Activated gamma-delta T cell (primary cell): Measurements from ENCODE around the gene ITSN1.

Experiments used
- DNase-seq: peaks from one replicate; lab custom pipeline; 2025; lab: John Stamatoyannopoulos, UW

ITSN1 gene

DNA sequence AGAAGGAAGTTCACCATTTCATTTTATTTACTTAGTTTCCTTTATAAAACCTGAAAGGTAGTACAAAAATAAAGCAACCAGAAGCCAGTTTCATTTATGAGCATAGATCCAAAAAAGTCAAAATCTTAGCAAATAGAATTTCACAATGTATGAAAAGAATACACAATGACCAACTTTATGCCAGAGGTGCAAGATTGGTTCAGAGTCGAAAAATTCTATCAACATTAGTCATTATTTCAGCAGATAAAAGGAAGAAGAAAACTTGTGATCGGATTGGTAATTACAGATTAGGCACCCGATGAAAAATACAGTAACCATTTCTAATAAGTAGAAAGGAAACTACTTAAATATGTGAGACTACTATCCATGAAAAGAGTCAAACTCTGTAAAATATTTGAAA lies 89.1 kb downstream of the ITSN1 start:
- no peak for DNase-seq

DNA sequence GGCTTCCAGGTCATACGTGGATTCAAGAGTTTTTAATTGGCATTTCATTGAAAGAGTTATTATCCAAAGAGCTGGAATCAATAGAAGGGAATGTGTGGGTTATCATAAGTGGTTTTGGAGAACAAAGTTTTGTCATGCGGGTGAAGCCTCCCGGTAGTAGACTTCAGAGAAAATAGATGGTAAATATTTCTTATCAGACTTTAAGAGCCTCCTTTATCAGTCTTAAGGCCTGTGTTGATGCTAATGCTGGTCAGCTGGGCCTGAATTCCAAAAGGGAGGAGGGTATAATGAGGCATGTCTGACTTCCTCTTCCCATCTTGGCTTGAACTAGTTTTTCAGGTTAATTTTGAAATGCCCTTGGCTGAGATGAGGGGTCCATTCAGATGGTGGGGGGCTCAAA lies 89.7 kb downstream of the ITSN1 start:
- DNase-seq: no peak

DNA sequence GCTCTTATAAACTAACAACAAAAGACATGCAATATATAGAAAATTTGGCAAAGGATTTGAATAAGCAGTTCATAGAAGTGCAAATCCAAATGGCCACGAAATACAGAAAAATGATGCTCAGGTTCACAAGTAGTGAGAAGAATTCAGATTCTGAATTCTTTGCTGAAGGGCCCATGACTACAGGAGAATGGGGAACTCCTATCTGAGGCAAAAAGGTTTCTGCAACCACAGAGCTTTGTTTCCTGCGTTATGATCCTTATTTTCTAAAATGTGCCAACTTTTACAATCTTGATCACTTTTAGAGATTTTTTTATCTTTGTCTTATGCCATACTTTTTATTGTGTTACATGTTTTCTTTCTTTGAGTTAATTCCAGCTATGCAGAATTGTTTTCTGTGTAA lies 91.3 kb downstream of the ITSN1 start:
- no peak for DNase-seq

DNA sequence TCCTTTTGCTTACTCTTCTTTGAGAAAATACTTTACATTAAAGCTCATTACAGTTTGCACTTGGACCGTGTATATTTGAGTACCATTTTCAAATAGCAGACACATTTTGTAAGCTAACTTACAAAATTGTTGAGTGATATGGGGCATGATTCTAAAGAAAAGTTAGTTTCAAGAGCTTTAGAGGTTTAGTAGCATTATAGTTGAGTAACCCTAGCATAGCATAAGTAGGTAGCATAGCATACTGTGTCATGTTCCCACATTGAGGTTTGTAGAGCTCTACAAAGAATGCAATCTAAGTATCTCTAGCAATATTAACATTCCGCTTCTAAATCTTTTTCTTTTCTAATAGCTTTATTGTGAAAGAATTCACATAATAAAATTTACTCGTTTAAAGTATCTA lies 92.0 kb downstream of the ITSN1 start:
- no peak for DNase-seq

DNA sequence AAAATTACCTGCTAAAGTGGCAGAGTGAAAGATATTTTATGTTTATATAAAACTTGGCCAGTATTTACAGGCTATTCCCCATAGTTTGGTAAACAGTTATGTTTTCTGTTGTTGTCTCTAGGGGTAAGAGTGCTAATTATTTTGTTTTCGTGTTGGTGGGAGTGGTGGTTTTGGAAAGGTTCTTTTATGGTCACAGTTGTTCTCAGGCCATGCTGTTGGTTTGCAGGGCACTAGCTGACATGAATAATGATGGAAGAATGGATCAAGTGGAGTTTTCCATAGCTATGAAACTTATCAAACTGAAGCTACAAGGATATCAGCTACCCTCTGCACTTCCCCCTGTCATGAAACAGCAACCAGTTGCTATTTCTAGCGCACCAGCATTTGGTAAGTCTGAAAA lies 92.5 kb downstream of the ITSN1 start:
- no peak for DNase-seq

DNA sequence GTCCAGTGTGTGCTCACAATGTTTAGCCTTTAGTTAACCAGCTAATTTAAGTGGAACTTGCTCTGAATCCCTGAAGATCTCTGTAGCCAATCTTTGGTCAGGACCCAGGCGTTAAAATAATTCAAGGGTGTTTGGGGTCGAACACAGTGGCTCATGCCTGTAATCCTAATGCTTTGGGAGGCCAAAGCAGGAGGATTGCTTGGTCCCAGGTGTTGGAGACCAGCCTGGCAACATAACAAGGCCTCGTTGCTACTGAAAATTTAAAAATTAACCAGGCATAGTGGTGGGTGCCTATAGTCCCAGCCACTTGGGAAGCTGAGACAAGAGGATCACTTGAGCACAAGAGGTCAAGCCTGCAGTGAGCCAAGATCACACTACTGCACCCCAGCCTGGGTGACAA lies 94.3 kb downstream of the ITSN1 start:
- no peak for DNase-seq

DNA sequence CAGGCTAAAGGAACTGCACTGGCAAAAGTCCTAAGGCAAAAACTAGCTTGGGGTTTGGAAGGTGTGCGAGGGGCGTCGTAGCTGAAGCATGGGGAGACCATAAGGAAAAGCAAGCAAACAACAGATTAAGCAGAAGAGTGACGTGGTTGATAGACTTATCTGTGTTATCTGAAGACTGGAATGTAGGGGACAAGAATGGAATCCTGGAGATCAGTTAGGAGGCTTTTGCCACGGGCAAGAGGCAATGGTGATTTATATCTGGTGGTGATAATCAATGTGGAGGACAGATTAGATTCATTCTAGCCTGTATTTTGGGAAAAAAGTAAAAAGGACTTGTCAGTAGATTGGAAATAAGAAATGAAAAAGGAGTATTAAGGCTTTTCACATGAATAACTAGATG lies 97.4 kb downstream of the ITSN1 start:
- no peak for DNase-seq

DNA sequence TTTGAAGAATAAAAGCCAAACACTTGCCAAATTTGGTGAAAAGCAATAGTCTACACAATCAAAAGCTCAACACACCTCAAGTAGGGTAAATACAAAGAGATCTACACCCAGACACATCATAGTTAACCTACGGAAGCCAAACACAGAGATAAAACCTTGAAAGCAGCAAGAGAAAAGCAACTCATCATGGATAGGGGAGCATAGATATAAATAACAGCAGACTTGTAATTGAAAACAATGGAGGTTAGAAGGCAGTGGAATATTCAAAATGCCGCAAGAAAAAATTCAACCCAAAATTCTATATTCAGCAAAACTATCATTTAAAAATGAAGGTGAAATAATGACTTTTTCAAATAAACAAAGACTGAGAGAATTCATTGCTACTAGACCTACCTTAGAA lies 105.1 kb downstream of the ITSN1 start:
- DNase-seq: no peak

DNA sequence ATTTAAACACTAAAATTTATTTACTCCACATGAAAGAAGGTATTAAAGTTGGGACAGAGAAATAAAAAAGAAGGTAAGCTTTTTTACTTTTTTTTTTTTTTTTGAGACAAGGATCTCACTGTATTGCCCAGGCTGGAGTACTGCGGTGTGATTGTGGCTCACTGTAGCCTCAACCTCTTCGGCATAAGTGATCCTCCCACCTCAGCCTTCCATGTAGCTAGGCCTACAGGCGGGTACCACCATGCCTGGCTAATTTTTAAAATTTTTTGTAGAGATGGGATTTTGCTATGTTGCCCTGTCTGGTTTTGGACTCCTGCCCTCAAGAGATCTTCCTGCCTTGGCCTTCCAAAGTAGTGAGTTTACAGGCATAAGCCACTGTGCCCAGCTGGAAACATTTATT lies 106.6 kb downstream of the ITSN1 start:
- no peak for DNase-seq

DNA sequence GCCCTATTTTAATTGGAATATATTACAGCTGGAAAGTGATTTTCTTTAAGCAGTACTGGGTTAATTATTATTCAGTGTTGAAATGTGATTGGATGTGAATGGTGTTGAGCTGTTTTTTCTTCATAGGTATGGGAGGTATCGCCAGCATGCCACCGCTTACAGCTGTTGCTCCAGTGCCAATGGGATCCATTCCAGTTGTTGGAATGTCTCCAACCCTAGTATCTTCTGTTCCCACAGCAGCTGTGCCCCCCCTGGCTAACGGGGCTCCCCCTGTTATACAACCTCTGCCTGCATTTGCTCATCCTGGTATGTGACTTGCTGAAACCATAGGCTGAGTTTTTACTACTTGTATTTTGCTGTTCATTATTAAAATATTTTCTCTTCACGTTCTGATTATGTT lies 107.7 kb downstream of the ITSN1 start:
- DNase-seq: no peak

DNA sequence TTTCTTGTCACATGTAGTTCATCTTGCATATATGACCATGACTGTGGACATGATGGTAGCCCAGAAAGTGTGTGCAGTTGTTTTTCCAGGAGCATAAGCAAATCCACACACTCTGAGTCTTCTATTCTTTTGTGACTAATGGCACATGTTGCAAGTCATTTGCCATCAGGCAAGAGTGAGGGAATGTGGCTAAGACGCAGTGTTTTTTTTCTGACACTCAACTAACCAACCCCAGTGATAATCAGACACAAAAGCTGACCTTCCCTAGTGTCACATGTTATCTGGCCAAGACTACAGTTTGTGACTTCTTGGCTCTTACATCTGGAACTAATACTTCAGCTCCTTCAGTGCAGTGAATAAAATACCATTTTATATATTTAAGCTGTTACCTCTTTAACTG lies 108.8 kb downstream of the ITSN1 start:
- DNase-seq: no peak

DNA sequence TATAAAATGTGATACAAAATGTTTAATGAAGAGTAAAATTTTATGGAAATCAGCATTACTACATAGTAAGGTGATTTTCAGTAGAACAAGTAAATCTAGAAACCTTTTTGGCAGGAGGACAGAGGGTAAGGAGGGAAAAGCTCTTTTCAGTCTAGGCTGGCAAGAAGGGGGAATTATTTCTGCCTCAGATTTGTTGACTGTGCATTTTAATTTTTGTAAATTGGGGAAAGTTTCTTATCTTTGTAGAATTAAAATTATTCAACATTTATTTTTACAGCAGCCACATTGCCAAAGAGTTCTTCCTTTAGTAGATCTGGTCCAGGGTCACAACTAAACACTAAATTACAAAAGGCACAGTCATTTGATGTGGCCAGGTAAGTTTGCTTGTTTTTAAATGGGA lies 109.2 kb downstream of the ITSN1 start:
- DNase-seq: no peak

DNA sequence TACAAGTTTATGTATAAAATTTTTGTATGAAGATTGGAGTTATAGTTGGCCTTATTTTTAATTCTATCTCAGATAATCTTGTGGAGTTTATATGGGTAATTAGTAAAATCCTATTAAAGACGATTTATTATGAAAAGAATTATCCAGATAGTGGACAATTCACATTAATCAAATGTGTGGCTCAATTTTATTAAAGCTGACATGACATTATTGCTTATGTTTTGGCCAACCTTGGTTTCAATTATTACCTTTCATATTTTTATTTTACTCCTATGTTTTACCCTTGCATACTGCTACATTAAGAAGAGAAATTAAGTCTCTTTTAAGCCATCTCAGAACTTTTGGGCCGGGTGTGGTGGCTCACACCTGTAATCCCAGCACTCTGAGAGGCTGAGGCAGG lies 110.0 kb downstream of the ITSN1 start:
- no peak for DNase-seq

DNA sequence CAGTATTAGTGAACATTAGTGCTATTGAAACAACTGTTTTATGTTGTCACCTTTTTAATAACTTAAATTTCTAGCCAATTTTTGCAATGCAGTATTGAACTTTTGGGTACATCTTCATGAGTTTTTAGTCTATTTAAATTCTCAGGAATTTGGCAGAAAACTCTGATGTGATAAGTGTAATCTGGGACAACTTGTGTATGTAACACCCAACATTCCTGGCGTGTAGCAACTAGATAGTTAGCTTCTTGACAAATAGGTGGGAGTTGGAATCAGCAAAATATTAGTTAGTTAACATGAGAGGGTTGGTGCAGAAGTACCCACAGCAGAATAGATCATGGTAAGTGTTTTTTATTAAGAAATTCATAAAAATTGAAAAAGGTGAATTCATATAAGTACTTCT lies 111.6 kb downstream of the ITSN1 start:
- no peak for DNase-seq

DNA sequence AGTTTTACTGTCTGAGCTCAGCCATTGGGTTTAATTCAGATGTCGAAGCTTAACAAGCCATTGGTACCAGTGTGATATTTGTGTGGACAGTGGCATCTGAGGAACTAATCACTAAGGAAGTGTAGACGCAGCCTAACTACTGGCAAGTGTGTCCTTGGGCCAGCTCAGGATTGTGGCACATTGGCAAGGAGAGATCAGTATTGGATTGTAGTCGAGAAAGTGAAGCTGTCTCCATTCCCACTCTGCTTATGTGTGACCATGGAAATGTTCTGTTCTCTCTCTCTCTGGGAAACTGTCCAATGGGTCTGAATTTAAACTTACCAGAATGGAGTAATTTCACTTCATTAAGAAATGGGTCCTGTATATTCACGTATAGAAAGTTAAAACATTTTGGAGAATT lies 112.2 kb downstream of the ITSN1 start:
- no peak for DNase-seq

DNA sequence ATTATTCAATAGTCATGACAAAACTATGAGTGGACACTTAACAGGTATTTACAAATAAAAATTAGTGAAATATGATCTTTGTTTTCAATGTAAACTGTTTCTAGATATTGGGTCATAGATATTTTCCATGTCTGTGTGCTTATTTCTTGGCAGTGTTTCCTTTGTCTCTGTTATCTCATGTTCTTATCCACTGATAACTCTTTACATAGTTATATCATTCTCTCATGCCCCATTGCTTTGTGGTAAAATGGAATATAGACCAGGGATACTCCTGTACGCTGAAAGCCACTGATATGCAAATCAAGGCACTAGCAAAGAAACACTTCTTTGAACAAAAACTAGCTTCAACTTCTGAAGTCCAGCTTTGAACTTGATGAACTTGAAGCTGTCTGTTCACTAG lies 113.1 kb downstream of the ITSN1 start:
- DNase-seq: no peak

DNA sequence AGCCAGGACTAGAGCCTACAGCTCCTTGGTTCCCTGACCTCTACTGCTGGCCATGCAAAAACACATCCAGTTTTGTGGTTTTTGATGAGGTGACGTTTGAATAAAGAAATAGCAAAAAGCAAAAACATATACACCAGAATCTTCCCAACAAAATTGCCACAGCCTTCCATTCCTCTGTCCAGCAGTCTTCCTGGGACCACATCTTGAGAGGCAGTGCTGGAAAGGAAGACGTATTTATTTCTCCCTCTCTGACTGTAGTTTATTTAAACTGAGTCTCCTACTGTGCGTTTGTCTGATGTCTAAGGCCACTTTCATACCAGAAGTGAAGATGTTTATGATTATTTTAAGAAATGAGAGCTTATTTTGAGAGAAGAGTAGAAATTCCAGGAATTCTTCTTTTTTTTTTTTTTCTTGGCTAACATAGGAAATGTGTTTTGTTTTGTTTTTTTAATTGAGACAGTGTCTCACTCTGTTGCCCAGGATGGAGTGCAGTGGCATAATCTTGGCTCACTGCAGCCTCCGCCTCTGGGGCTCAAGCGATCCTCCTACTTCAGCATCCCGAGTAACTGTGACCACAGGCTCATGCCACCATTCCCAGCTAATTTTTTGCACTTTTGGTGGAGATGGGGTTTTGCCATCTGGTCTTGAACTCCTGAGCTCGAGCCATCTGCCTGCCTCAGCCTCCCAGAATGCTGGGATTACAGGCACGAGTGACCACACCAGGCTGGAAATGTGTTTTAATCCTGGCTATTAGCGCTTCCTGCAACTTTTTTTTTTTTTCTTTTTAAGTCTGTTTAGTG lies 118.5 kb downstream of the ITSN1 start:
- no peak for DNase-seq

DNA sequence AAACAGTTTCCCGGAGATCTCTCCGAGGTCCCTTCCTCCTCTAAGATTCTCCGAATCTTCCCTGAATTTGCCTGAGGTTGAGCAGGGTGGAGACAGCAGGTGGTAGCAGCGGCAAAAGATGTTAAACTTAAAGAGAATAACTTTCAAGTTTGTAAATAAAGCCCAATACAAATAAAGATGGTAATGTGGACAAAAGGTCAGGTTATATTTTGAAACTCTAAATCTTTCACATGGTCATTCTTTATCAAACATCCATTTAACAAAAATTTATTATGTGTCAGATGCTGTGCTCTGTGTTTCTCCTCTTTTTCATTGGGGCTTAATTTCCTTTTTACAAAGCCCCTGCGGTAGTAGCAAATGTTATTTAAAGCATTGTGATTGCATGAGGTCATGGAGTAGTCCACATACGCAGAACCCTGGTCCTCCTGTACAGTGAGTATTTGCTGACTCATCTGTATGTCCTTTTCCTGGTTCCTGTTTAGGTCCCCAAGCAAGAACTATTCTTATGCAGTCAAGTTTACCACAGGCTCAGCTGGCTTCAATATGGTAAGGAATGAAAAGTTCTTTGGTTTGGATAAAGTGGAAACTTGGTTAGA lies 119.2 kb downstream of the ITSN1 start:
- no peak for DNase-seq

DNA sequence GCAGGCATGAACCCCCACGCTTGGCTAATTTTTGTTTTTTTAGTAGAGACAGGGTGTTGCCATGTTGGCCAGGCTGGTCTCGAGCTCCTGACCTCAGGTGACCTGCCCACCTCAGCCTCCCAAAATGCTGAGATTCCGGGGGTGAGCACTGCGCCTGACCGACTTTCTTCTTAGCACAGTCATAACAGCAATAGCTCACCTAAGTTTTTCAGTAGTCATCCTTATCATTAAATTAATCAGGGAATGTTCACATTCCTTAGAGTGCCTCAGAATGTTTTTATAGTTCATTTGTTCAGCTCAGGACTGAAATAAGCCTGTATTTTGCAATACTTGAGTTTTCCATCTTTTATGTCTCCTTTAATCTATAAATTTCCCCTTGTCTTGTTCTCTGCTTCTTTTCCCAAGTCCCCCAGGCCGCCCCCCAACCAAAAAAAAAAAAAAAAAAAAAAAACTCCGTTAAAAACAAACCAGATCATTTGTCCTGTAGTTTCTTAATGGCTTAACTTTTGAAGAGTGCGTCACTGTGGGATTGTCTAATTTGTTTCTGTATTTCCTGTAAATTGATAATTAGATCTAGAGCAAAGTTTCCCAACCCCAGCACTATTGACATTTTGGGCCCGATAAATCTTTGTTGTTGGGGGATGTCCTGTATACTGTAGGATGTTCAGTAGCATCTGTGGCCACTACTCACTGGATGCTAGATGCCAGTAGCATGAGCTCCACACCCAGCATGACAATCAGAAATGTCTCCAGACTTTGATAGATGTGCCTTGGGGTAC lies 120.7 kb downstream of the ITSN1 start:
- no peak for DNase-seq

DNA sequence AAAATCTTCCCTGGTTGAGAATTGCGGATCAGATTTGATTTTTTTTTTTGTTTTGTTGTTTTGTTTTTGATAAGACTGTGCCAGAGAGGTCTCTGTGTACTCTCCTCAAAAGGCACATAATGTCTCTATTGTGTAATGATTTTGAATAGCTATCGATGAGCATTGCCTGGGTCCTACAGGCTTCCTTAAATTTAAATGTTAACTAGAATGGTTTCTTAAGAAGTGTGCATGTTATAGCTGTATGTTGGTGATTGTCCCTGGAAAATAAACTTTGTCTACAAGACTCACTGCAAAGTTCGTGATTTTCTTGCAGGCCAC lies 121.2 kb downstream of the ITSN1 start:
- DNase-seq: no peak

DNA sequence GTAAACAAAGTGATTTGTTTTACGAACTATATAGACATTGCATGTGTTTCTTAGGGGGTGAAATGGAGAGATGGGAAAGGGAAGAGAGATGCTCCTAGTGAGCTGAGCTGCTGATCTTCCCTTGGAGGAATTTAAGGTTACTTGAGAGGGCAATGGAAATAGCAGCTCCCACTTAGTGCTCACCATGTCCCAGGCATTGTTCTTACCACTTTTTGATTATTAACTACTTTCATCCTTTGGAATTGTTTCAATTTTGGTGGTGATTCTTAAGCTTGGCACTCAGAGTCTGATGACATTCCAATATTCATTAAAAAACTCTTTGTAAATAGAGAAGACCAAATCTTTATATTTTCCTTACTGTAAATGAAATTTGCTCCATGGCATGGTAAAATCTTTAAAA lies 124.9 kb downstream of the ITSN1 start:
- DNase-seq: no peak

DNA sequence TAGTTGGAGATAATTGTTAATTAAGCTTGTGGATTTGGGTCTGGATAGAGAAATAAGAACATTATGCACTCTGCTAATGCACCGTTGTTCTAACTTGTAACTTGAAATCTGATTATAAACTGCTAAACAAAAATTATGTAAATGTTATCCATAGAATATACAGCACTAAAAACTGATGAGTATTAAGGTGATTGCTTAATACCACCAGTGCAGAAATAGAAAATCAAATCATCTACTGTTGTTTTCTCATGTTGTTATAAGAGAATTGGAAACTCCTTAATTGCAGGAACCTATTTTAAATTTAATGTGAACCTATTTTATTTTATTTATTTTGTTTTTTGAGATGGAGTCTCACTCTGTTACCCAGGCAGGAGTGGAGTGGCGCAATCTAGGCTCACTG lies 125.7 kb downstream of the ITSN1 start:
- DNase-seq: no peak

DNA sequence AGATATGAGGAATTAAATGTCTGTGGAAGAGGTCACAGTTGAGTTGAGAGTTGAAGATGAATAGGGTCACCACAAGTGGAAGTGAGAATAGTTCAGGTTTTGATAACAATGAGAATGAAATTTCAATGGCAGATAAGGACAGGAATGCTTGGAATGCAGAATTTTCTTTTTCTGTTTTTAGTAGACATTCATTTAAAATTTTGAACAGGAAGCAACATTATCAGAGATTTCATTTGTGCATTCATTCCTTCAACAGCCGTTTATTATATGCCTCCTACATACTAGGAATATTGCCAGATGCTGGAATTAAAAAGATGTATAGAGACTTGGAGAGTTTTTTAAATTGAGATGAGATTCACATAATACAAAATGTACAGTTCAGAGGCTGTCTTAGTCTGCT lies 126.8 kb downstream of the ITSN1 start:
- no peak for DNase-seq
